GM12872 (cell line): ENCODE data around the gene SERPINB7.

Experiments used
- TF ChIP-seq, protein P1 (sequence below): IDR thresholded peaks from 3 replicates; pipeline ENCODE4 v1.5.1; 2011; ENCODE audit warnings: low read depth, mild to moderate bottlenecking, low read length, moderate library complexity; ENCODE audit not compliant: insufficient read depth

SERPINB7 gene

GRCh38 chr18:63788447-63789096 is 13.4 kb downstream of the SERPINB7 start:
- TF ChIP-seq, protein P1, sequence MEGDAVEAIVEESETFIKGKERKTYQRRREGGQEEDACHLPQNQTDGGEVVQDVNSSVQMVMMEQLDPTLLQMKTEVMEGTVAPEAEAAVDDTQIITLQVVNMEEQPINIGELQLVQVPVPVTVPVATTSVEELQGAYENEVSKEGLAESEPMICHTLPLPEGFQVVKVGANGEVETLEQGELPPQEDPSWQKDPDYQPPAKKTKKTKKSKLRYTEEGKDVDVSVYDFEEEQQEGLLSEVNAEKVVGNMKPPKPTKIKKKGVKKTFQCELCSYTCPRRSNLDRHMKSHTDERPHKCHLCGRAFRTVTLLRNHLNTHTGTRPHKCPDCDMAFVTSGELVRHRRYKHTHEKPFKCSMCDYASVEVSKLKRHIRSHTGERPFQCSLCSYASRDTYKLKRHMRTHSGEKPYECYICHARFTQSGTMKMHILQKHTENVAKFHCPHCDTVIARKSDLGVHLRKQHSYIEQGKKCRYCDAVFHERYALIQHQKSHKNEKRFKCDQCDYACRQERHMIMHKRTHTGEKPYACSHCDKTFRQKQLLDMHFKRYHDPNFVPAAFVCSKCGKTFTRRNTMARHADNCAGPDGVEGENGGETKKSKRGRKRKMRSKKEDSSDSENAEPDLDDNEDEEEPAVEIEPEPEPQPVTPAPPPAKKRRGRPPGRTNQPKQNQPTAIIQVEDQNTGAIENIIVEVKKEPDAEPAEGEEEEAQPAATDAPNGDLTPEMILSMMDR: no peak

GRCh38 chr18:63789327-63789726 is 14.1 kb downstream of the SERPINB7 start:
- TF ChIP-seq, protein P1: no peak

DNA sequence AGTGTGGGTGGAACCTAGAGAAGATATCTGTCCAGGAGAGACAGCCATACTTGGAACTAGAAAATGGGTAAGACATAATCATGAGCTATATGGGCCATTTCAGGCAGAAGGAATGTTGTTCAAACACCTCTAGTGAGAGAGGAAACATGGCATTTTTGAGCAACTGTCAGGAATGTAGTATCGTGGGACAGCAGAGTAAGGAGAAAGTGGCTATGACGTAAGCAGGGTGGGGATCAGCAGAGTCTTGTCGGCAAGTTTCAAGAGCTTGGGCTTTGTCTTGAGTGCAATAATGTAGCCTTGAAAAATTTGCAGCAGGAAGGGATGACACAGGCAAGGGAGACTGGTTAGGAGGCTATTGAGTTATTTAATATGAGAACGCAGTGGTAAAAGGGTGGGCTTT is 20.4 kb downstream of the SERPINB7 start:
- TF ChIP-seq, protein P1: no peak

- TF ChIP-seq, protein P1: no peak
Observed at GRCh38 chr18:63799189-63799588, 24.0 kb downstream of the SERPINB7 start.

GRCh38 chr18:63801343-63801742 is 26.1 kb downstream of the SERPINB7 start:
- TF ChIP-seq, protein P1: no peak

- TF ChIP-seq, protein P1: no peak
Observed at GRCh38 chr18:63808125-63808524, 32.9 kb downstream of the SERPINB7 start.

DNA sequence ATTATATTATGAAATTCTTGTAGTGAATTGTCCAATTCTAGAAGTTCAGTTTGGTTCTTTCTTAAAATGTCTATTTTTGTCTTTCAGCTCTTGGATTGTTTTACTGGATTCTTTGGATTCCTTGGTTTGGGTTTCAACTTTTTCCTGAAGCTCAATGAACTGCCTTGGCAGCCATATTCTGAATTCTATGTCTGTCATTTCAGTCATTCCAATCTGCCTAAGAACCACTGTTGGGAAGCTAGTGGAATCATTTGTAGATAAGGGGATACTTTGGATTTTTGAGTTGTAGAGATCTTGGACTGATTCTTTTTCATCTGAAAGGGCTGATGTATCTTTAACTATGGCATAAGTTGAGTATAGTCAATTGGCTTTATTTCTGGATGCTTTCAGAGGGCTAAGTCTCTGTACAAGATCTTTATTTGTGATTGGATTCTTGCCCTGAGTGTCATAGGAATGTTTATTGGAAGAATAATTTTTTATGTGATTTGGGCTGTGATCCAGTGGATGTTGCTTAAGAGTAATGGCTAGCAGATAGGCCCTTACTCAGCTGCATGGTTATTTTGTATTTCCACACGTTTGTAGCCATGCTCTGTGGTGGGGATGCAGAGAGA is 42.3 kb downstream of the SERPINB7 start:
- TF ChIP-seq, protein P1: no peak
